T-helper 17 cell (primary cell): ENCODE measurements around the gene CAPN15. TPM values are rescaled to one million over a fixed set of nuclear protein-coding genes. Genes with fewer than 3 reads are reported as not detected.

Experiments used
- ATAC-seq: fragments of 150-1000 bp; cut with Tn5 transposase; 2 replicates; pipeline ENCODE4 v1.10.0; 2021; ENCODE audit warnings: mild to moderate bottlenecking, moderate library complexity
- DNase-seq, 3 donors: peaks; one replicate each; pipeline versions ENCODE4 v3.0.0 to v3.0.0-alpha.2; 2020 to 2021
- H3K9me3 ChIP-seq: one replicate; pipeline ENCODE4 v1.7.0; 2013; ENCODE audit warnings: low read length, mild to moderate bottlenecking; ENCODE audit not compliant: control insufficient read depth, poor library complexity, severe bottlenecking
- H3K27ac Mint-ChIP-seq: one replicate; pipeline ENCODE4 v1.8.0; 2022; ENCODE audit warnings: mild to moderate bottlenecking, moderate library complexity, mixed read lengths
- H3K27me3 Mint-ChIP-seq: one replicate; pipeline ENCODE4 v1.8.0; 2022; ENCODE audit warnings: mixed read lengths
- H3K36me3 Mint-ChIP-seq: one replicate; pipeline ENCODE4 v1.8.0; 2022; ENCODE audit warnings: low read depth, mixed read lengths
- H3K4me1 Mint-ChIP-seq: one replicate; pipeline ENCODE4 v1.8.0; 2022; ENCODE audit warnings: mild to moderate bottlenecking, mixed read lengths
- H3K4me3 Mint-ChIP-seq: one replicate; pipeline ENCODE4 v1.8.0; 2022; ENCODE audit warnings: mild to moderate bottlenecking, moderate library complexity, mixed read lengths
- total RNA-seq, 4 donors: library from RNA in 2 of 4; stranded (reverse) in 2 of 4; gene quantifications; one replicate each; pipeline ENCODE4 v1.2.3 and lab custom pipeline; 2022 to 2026

The CAPN15 gene
- total RNA-seq, 2 donors from 2014 or later: 63.9 to 71.0 TPM

- peak within 1 kb of the TSS; percentile 92 for H3K4me3 Mint-ChIP-seq
- peak; percentile 46 to 69 (median 67) for DNase-seq
- peak within 1 kb of the TSS; percentile 93 for H3K27ac Mint-ChIP-seq
- no peaks in the 10 kb centered on the region for H3K9me3 ChIP-seq
- H3K4me1 Mint-ChIP-seq: peaks cover 27% of the 10 kb centered on the region
- H3K36me3 Mint-ChIP-seq: no peaks in the 10 kb centered on the region
- no peaks in the 10 kb centered on the region for H3K27me3 Mint-ChIP-seq
- peak; percentile 75 for ATAC-seq
Observed at GRCh38 chr16:569445-570254, 42.1 kb downstream of the CAPN15 start, which contains the start of gene PIGQ. Gene PIGQ, plus strand, starts transcription at chr16:569968. Its CDS starts 4,107 bp downstream, at chr16:574075.

- Mint-ChIP-seq H3K36me3 (no peaks in the 10 kb centered on the region), H3K4me1 (peaks cover 22% of the 10 kb centered on the region), H3K4me3 (no peak overlapping the region), H3K27me3 (no peaks in the 10 kb centered on the region), H3K27ac (peak overlapping the region; percentile 9)
- ATAC-seq (no peak), DNase-seq (no peak)
- no peaks in the 10 kb centered on the region for H3K9me3 ChIP-seq
Observed at GRCh38 chr16:572865-573650, 45.5 kb downstream of the CAPN15 start.

- ATAC-seq (no peak), DNase-seq (no peak)
- no peaks in the 10 kb centered on the region for H3K27me3 Mint-ChIP-seq
- no peaks in the 10 kb centered on the region for H3K9me3 ChIP-seq
- peaks cover 21% of the 10 kb centered on the region for H3K4me1 Mint-ChIP-seq
- H3K4me3 Mint-ChIP-seq: no peak overlapping the region
- no peak overlapping the region for H3K27ac Mint-ChIP-seq
- H3K36me3 Mint-ChIP-seq: no peaks in the 10 kb centered on the region
Observed at GRCh38 chr16:574021-574760, 46.7 kb downstream of the CAPN15 start.

- no peaks in the 10 kb centered on the region for H3K27me3 Mint-ChIP-seq
- no peak for ATAC-seq
- H3K27ac Mint-ChIP-seq: no peak overlapping the region
- no peaks in the 10 kb centered on the region for H3K36me3 Mint-ChIP-seq
- peaks cover 21% of the 10 kb centered on the region for H3K4me1 Mint-ChIP-seq
- no peak overlapping the region for H3K4me3 Mint-ChIP-seq
- no peak for DNase-seq
- no peaks in the 10 kb centered on the region for H3K9me3 ChIP-seq
Observed at GRCh38 chr16:575354-576196, 48.1 kb downstream of the CAPN15 start.

- Mint-ChIP-seq H3K4me3 (no peak overlapping the region), H3K4me1 (peaks cover 14% of the 10 kb centered on the region), H3K36me3 (no peaks in the 10 kb centered on the region), H3K27me3 (no peaks in the 10 kb centered on the region), H3K27ac (no peak overlapping the region)
- no peaks in the 10 kb centered on the region for H3K9me3 ChIP-seq
- DNase-seq: no peak
- ATAC-seq: no peak
Observed at GRCh38 chr16:576197-576822, 48.8 kb downstream of the CAPN15 start.

GRCh38 chr16:576823-577201 lies 49.3 kb downstream of the CAPN15 start:
- no peaks in the 10 kb centered on the region for H3K27me3 Mint-ChIP-seq
- ATAC-seq (no peak), DNase-seq (no peak)
- no peak overlapping the region for H3K27ac Mint-ChIP-seq
- H3K4me3 Mint-ChIP-seq: no peak overlapping the region
- H3K9me3 ChIP-seq: no peaks in the 10 kb centered on the region
- H3K36me3 Mint-ChIP-seq: no peaks in the 10 kb centered on the region
- peaks cover 9% of the 10 kb centered on the region for H3K4me1 Mint-ChIP-seq

- H3K27me3 Mint-ChIP-seq: no peaks in the 10 kb centered on the region
- ATAC-seq: no peak
- H3K36me3 Mint-ChIP-seq: no peaks in the 10 kb centered on the region
- H3K4me1 Mint-ChIP-seq: peaks cover 7% of the 10 kb centered on the region
- no peaks in the 10 kb centered on the region for H3K9me3 ChIP-seq
- no peak overlapping the region for H3K27ac Mint-ChIP-seq
- DNase-seq: no peak
- no peak overlapping the region for H3K4me3 Mint-ChIP-seq
Observed at GRCh38 chr16:577796-578195, 50.3 kb downstream of the CAPN15 start.

GRCh38 chr16:578232-578869 lies 50.8 kb downstream of the CAPN15 start:
- no peak for ATAC-seq
- Mint-ChIP-seq H3K27ac (no peak overlapping the region), H3K27me3 (no peaks in the 10 kb centered on the region), H3K4me3 (no peak overlapping the region), H3K36me3 (no peaks in the 10 kb centered on the region), H3K4me1 (peaks cover 7% of the 10 kb centered on the region)
- H3K9me3 ChIP-seq: no peaks in the 10 kb centered on the region
- DNase-seq: no peak

GRCh38 chr16:578870-579405 lies 51.4 kb downstream of the CAPN15 start:
- Mint-ChIP-seq H3K4me1 (peaks cover 7% of the 10 kb centered on the region), H3K36me3 (no peaks in the 10 kb centered on the region), H3K27ac (no peak overlapping the region), H3K4me3 (no peak overlapping the region), H3K27me3 (no peaks in the 10 kb centered on the region)
- peak; percentile 95 for ATAC-seq
- H3K9me3 ChIP-seq: no peaks in the 10 kb centered on the region
- DNase-seq: peak; percentile 41 to 57 (median 51)

- no peaks in the 10 kb centered on the region for H3K36me3 Mint-ChIP-seq
- H3K27ac Mint-ChIP-seq: no peak overlapping the region
Observed at GRCh38 chr16:580141-580945, 52.8 kb downstream of the CAPN15 start.

GRCh38 chr16:580946-581498 lies 53.5 kb downstream of the CAPN15 start:
- ATAC-seq (no peak), DNase-seq (no peak)
- Mint-ChIP-seq H3K27ac (no peak overlapping the region), H3K27me3 (no peaks in the 10 kb centered on the region), H3K36me3 (no peaks in the 10 kb centered on the region), H3K4me1 (peaks cover 7% of the 10 kb centered on the region), H3K4me3 (no peak overlapping the region)
- H3K9me3 ChIP-seq: no peaks in the 10 kb centered on the region

More at GRCh38 chr16:580141-580945, 52.8 kb downstream of the CAPN15 start:
- H3K9me3 ChIP-seq: no peaks in the 10 kb centered on the region
- no peak for DNase-seq
- H3K27me3 Mint-ChIP-seq: no peaks in the 10 kb centered on the region
- no peak for ATAC-seq
- H3K4me1 Mint-ChIP-seq: peaks cover 7% of the 10 kb centered on the region
- H3K4me3 Mint-ChIP-seq: no peak overlapping the region
